ENCODE measurements around the gene METAP1D.
"Not testable (repeated sequence)": the region's sequence is repeated elsewhere in the genome, so short reads cannot be mapped to it uniquely, and the experiment has no call there.

METAP1D gene

DNA sequence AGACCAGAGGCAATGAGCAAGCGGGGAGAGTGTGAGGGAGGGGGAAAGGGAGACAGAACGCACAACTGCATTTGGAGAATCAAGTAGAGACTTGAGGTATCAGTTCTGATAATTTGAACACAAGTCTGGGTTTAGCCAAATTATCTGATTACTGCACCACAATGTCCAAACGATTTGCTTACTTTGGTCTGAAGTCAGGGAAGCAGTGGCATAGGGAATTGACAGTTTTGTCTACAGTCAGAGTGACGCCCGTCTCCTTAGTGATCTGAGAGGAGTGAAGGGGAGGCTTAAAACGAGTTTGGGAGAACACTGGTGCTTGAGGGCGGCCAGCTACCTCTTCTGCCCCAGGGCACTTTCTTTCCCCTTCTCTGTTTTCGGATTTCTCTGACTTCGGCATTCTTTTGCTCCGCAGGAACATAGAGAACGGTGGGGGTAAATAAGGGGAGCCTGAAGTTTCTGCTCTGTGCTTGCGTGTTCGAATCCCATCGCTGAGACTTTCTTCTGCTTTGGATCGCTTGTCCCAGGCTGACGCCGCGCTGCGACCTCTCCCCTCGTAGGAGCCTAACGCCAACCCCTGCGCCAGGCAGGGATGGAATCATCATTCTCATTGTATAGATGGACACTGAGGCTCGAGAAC lies 105.8 kb downstream of the METAP1D start:
- DNase-seq: no peak

DNA sequence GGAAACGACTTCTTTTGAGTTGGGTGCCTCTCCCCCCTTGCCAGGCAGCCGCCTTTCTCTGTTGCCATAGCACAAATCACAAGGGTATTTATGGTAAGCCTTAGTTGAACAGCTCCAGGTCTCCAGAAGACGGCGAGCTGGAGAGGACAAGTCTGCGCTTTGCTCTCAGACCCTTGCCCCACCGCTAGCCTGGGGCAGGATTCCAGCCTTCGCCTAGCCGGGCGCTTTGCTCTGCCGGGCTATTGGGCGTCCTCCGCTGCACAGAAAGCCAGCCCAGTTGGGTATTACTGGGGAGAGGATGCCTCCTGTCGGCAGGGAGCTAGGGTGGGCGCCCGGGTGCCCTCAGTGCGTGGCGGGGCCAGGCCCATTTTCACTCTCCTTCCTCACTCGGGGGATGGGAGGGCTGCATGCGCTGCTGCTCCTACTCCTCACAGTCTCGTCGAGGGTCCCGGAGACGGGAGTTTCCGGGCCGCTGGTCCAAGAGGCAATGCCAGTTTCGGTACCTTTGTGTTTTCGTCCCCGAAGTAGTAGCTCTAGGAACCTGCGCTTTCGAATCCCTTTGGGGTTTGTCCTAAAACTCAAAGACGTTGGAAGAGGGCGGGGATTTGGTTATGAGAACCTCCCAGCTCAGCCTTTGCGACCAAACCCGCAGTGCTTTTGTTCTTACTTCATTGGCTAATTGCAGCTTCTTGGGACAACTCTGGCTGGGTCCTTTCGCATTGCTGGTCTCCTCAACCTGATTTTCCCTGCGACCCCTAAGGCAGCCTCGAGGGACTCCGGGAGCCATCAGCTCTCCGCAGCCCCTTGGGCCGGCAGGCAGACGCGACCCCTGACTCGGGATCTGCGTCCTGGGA lies 106.6 kb downstream of the METAP1D start:
- DNase-seq: peak; percentile 51

DNA sequence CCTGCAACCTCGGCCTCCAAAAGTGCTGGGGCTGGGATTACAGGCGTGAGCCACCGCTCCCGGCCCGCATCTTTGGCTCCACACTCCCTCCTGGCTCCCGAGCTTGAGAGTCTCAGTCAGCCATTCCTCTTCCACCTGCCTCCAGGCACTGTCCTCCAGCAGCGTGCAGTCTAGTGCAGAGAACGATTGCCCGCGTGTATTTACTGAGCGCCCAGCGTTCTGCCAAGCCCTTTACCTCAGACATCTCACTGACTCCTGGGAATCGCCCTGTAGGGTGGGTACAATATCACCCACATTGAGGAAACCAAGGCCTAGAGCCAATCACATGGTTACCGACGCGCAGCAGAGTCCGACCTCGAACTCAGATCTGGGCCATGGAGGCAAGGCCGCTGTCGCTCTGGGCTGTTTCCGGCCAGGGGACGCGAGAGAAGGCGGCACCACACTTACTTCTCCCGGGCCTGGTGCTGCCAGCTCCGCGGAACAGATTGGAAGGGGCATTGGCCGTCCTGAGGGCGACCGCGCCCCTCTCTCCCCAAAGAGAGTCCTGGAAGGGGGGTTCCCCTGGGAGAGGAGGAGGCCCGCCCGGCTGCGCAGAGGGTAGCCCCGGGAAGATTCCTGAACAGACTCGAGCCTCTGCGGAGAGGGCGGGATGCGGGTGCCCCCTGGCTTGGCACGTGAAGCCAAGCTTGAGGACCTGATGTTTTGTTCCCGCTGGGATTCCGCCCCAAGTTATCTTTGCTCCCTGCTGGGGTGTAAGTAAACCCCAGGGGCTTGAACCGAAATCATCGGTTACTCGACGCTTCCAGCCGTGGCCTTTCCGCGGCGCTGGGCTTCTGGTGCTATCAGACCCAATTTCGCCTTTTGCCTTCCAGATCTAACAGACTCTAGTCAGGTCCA lies 108.2 kb downstream of the METAP1D start:
- no peak for DNase-seq

DNA sequence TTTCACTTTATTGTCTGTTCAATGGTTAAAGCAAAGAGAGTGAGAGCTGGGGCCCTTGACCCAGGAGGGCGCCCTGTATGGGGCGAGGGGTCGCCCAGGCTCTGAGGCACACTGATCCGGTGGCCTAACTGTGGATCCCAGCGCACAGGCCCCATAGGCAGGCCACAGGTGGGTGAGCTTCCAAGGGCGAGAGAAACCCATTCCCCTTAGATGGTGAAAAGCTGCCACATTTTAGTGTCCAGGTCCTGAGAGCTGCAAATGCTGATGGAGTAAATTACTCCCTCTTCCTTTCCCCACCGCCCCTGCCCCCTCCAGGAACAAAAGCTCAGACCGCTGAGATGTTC lies 108.8 kb downstream of the METAP1D start:
- DNase-seq: no peak

DNA sequence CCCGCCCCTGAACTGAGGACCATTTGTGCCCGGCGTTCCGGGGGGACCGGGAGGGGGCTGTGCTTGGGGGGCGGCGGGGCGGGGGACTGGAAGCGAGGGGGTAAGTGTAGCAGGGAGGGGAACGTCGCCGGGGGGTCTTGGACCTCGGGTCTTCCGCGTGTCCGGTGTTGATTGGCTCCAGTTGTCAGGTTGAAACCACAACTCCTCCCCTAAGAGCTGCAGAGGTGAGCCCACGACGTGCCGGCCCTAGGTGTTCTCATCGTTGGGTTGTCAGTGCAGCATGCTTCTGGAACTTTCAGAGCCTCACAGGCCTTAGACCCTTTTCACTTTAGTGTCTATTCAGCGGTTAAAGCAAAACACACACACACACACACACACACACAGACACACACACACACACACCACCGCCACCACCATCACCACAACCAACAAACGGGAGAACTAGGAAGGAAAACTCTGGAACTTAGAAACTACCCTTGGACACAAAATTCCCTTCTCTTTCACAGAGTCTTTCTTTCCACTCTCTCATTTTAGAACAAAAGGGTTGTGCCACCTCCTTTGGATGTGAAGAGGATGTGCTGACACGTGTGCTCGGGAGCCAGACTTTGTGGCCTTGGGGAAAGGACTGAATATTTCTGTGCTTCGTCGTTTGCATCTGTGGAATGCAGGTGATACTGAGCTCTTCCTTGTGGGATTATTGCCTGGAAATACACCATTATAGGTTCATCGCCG lies 109.7 kb downstream of the METAP1D start:
- DNase-seq: no peak

DNA sequence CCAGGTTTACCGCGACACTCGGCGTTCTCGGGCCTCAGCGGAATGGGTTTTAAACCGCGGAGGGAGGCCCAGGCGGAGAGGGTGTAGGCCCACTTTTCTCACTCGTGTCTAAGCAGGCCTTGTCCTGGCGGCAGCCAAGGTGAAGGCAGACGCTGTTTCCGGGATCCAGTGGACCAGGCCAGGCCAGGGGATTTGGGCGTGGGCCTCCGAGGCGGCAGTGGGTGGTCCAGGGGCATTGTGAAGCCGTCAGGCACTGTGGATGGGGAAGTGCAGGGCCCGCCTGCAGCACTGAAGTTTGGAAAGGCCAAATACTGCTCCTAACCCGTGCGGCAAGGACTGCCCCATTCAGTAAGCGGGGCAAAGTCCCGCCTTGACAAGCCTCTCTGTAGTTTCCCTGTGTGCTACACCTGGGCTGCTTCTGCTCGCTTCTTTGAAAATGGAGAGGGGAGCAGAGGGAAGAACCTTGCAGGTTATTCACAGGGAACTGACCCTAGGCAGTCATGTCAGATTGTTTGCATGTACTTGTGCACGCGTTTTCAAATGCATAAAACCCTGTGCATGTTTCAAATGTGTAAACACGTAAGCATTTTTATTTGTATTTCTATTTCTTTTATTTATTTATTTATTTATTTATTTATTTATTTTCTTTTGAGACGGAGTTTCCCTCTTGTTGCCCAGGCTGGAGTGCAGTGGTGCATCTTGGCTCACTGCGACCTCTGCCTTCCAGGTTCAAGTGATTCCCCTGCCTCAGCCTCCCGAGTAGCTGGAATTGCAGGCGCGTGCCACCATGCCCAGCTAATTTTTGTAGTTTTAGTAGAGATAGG lies 110.4 kb downstream of the METAP1D start:
- no peak for DNase-seq

DNA sequence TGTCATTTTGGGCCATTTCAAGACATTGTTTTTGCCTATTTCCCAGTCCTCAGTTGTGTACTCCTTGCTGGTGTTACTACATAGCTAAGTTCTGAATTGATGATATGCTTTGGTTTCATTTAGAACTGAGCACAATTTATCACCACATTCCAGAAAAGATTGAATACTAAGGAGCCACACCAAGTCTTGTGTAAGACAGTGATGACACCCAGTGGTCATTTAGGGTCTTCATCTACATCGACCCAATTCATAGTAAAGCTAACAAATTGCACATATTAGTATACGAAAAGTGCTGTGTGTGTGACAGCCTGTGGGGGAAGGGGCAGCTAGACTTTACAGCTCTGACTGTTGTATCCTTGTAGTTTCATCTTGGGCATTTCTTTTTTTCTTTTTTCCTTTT lies 113.9 kb downstream of the METAP1D start:
- DNase-seq: no peak

DNA sequence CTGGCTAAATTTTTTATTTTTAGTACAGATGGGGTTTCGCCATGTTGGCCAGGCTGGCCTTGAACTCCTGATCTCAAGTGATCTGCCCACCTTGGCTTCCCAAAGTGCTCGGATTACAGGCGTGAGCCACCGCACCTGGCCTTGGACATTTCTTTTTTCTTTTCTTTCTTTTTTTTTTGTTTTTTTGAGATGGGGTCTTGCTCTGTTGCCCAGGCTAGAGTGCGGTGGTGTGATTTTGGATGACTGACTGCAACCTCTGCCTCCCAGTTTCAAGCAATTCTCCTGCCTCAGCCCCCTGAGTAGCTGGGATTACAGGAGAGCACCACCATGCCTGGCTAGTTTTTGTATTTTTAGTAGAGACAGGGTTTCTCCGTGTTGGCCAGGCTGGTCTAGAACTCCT lies 114.4 kb downstream of the METAP1D start:
- not testable (repeated sequence) for DNase-seq

DNA sequence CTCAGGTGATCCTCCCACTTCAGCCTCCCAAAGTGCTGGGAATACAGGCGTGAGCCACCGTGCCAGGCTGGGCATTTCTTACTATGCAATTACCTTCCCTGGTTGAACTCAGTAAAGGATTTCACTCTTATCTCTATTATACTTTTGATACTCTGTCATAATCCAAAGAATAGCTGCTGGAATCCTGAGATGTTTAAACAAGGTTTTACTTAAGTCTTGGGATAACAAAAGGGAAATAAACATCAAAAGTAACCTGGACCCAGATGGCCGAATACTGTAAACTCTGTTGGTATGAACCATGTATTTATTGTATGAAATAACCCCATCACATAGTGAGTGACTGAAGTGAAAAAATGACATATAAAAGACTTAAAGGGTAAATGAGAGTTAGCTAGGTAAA lies 114.8 kb downstream of the METAP1D start:
- no peak for DNase-seq

DNA sequence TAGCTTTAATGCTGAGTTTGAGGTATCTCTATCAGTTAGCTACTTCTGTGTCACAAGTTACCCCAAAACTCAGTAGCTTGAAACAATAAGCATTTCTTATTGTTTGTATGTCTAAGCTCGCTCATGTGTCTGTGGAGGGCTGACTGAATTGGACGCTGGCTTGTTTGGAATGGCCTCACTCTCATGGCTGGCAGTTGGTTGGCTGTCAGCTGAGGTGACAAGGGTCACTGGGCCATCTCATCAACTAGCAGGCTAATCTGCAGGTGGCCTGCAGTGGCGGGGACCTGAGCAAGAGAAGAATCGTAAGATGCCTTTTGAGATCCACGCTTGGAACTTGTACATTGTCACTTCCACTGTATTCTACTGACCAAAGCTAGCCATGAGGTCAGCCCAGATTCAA lies 116.4 kb downstream of the METAP1D start:
- DNase-seq: no peak

DNA sequence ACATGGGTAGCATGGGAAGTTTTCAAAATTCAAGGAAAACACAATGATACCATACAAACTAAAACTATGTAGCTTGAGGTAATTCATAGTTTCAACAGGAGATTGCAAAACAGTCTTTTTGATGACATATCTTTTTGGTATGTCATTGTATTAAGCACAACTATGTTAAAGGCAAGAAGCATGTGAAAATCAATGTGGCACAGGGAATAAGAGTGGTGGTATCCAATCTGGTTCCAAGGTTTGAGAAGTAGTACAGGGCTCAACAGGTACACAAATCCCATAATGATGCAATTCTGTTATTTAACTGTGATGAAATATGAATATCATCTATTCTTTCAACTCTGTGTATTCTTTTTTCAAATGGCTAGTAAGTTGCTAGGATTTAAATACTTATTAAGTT lies 119.3 kb downstream of the METAP1D start:
- no peak for DNase-seq

DNA sequence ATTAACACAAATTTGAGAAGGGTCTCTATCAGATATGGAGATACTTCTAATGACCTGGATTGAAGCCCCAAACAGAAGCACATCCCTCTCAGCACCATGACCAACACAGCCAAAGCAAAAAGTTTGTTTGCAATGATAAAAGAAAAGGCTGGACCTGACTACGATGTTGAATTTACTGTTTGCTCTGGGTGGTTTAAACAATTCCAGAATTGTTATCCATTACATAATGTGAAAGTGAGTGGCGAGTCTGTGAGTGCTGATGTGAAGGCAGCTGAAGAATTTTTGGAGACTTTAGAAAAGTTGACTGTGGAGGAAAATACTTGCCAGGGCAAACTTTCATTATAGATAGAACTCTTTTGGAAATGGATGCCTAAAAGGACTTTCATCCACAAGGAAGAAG lies 120.4 kb downstream of the METAP1D start:
- DNase-seq: no peak

DNA sequence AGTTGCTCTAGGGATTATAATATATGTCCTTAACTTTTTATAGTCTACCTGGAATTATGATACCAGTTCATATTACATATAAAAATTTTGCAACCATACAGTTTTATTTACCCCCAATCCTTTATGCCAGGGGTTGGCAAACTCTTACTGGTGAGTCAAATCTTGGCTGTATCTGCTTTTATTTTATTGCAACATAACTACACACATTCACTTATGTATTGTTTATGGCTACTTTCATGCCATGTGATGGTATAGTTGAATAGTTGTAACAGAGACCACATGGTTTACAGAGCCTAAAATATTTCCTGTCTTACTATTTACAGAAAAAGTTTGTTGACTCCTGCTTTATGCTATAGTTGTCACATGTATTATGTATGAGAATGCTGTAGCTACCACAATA lies 128.7 kb downstream of the METAP1D start:
- no peak for DNase-seq

DNA sequence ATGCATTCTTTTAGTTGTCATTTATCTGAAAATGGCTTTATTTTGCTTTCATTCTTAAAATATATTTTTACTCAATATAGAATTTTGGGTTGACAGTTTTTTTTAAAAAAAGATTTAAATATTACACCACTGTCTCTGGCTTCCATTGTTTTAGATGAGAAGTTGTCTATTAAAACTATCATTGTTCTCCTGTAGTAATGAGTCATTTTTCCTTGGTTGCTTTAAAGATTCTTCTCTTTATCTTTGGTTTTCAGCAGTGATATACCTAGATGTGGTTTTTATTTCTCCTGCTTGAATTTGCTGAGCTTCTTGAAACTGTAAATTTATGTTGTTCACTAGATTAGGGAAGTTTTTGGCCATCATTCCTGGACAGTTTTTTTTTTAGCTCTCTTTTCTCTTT lies 129.7 kb downstream of the METAP1D start:
- DNase-seq: no peak

Measured in right forelimb (tissue), 1 donor.